ENCODE data around the gene APBB3. TPM values are rescaled to one million over a fixed set of nuclear protein-coding genes. Genes with fewer than 3 reads are reported as not detected.

APBB3 gene
- 2.1 and 3.5 TPM in 2 replicates for total RNA-seq

DNA sequence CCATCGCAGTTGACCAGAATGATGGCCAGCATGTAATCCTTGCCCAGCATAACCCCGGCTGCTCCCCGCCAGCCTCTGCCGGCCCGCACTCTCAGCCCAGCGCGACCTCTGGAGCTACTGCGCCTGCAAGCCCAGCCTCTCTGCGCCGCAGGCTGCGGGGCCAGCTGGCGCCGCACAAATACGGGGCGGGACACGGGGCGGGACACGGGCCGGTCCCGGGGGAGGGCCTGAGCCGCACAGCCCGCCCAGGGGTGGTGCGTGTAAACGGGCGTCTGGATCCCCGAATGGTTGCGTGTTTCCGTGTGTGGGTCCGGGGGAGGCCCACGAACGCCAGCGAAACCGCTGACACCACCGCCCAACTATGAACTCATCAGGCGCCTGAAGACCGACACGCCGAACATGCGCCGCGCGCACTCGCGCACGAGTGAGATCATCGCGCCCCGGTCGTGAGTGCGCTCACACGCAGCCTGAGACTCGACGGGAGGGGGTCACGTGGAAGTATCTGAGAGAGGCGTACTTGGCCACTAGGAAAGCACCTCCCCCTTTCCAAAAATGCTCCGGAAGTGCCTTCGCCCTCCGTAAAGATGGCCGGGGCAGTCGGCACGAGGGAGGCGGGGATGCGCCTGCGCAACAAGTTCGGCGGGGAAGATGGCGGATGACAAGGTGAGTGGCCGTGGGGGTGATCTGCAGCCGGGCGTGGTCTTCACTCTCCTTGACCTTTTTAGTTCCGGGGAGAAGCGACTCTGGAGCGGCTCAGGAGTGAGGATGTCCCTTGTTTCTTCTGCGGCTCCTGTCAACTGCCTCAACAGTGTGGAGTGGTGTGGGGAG lies at the start of gene APBB3, which contains the start of gene SLC35A4:
Gene APBB3, minus strand, starts transcription at position 403 of the 828 bp plus-strand sequence. Its CDS starts 353 bp downstream, at position 50.
Gene SLC35A4, plus strand, starts transcription at position 633 of the 828 bp plus-strand sequence. CDS start 2,342 bp downstream, outside the sequence.
- H3K4me3 ChIP-seq (ENCODE audit: low read depth, low read length), result peak within 1 kb of the TSS; percentile 82
- TF ChIP-seq CTCF (conservative IDR thresholded peaks at IDR 0.05; ENCODE audit: low read depth, low read length), result no peak
- DNase-seq (ENCODE audit: low read depth), result peak; percentile 83

GRCh38 chr5:140611020-140611521 lies 46.7 kb upstream of the APBB3 start:
- no peak overlapping the region for H3K4me3 ChIP-seq (ENCODE audit: low read depth, low read length)
- TF ChIP-seq CTCF (conservative IDR thresholded peaks at IDR 0.05; ENCODE audit: low read depth, low read length), result no peak
- no peak for DNase-seq (ENCODE audit: low read depth)

DNA sequence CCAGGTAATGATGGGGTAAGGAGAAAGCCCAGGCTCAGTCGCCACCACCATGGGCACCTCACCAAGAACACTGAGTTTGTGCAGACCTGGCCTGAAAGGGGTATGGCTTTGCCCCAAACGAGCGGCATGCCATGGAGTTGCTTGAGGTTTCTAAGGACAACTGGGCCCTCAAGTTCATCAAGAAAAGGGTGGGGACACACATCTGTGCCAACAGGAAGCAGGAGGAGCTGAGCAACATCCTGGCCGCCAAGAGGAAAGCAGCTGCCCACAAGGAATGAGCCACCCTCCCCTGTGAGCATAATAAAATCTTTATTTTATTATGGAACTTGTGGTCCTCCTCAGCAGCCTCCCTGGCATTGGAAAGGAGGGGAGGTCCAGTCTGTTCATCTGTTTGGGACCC lies 44.7 kb upstream of the APBB3 start:
- no peak overlapping the region for H3K4me3 ChIP-seq (ENCODE audit: low read depth, low read length)
- no peak for DNase-seq (ENCODE audit: low read depth)
- no peak for TF ChIP-seq CTCF (conservative IDR thresholded peaks at IDR 0.05; ENCODE audit: low read depth, low read length)

GRCh38 chr5:140608722-140609121 lies 44.3 kb upstream of the APBB3 start:
- DNase-seq (ENCODE audit: low read depth), result no peak

GRCh38 chr5:140607031-140607430 lies 42.6 kb upstream of the APBB3 start:
- H3K4me3 ChIP-seq (ENCODE audit: low read depth, low read length), result no peak overlapping the region
- DNase-seq (ENCODE audit: low read depth), result no peak
- no peak for TF ChIP-seq CTCF (conservative IDR thresholded peaks at IDR 0.05; ENCODE audit: low read depth, low read length)

More at GRCh38 chr5:140608722-140609121, 44.3 kb upstream of the APBB3 start:
- H3K4me3 ChIP-seq (ENCODE audit: low read depth, low read length), result no peak overlapping the region
- TF ChIP-seq CTCF (conservative IDR thresholded peaks at IDR 0.05; ENCODE audit: low read depth, low read length), result no peak

DNA sequence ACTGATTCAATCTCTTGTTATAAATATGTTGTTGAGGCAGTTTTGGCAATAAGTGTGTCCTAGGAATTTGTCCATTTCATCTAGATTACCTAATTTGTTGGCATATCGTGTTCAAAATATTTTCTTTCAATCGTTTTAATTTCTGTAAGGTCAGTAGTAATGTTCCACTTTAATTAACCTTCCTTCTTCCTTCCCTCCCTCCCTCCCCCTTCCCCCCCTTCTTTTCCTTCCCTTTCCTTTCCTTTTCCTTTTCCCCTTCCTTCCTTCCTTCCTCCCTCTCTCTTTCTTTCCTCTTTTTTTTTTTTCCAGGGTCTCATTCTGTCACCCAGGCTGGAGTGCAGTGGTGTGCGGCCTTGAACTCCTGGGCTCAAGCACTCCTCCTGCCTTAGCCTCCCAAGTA lies 41.5 kb upstream of the APBB3 start:
- TF ChIP-seq CTCF (conservative IDR thresholded peaks at IDR 0.05; ENCODE audit: low read depth, low read length), result no peak
- no peak for DNase-seq (ENCODE audit: low read depth)
- H3K4me3 ChIP-seq (ENCODE audit: low read depth, low read length), result no peak overlapping the region
